ENCODE measurements around the gene OR2A42.
"Not testable (repeated sequence)": the region's sequence is repeated elsewhere in the genome, so short reads cannot be mapped to it uniquely, and the experiment has no call there.

Gene OR2A42, protein sequence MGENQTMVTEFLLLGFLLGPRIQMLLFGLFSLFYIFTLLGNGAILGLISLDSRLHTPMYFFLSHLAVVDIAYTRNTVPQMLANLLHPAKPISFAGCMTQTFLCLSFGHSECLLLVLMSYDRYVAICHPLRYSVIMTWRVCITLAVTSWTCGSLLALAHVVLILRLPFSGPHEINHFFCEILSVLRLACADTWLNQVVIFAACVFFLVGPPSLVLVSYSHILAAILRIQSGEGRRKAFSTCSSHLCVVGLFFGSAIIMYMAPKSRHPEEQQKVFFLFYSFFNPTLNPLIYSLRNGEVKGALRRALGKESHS

DNA sequence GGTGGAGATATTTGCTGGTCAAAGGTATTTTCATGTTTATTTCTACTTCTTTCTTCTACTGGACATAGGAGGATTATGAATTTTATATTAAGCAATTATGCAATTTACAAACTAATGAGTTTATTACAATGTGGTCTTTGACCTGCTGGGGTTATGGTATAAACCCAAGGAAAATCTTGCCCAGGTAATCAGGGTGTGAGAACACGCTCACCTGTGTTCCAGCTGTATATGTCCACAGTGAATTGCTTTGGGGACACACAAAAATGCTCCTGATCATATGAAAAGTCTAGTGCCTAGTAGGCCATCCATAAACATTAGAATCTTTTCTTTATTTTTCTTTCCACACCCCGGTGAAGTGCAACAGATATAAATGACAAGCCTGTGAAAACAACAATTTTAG lies at the start of gene OR2A42:
OR2A42 (minus strand) TSS at position 241 of the 400 bp plus-strand sequence. CDS start 6,762 bp downstream, outside the sequence.
- DNase-seq (ENCODE audit: low read depth in 3 of 3) = not testable (repeated sequence)

DNA sequence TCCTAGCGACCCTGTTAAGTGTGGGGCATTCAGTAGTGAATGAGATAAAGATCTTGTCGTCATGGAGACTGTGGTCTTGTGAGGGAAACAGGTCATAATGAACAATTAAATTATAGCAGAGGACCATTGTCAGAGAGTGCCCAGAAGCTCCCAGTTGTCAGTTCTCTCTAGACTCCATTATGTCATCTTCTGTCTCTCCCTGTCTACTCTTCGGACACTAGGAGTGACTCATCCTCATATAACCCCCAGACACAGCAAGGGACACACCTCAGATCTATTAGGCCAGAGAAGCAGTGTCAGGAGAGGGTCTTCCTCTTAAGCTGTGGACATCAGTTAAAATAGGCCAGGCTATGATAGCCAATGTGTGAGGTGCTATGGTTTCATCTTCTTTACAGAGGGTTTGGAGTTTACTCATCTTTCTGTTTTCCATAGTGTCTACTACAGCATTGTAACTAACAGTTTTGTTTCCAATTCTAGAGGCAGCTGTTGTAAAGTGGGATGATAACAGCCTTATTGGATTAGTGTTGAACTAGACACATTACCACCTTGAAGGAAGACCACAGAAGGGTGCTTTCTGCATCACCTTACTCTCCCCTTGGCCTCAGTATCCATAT lies 47.9 kb upstream of the OR2A42 start:
- not testable (repeated sequence) for DNase-seq (ENCODE audit: low read depth in 3 of 3)

DNA sequence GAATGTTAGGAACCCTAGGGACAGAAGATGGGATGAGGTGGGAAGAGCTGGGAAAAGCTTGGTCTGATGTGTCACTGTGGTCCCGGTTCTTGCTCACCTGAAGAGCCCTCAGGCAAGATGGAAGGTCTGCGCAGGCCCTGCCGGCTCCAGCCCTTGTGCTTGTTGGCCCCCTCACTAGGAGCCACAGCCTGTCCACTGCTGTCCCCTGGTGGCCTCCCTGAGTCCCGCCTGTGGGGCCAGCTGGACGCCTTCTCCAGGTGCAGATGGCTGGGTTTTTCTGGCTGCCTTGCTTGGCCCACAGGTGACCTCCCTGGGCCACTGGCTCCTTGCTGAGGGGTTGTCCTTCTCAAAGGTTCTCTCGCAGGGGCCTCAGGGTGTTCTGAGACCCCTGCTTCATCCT lies 44.3 kb upstream of the OR2A42 start:
- DNase-seq (ENCODE audit: low read depth in 3 of 3) = not testable (repeated sequence)

DNA sequence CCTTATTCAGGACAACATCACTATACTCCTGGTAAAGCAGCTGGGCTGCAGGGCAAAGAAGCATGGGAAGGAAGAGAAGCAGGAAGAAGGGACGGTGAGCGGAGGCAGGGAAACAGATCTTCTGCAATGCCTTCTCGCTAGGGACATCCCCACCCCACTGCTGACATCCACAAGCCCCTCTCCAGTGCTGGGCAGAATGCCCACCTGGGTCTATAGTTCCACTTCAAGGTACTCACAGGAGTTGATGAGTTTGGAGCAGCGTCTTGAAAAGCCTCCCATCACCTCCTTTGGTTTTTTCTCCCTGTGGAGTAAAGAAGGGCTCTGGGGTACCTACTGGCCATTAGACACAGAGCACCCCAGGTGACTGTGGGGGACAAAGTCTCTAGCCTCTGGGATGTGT lies 43.1 kb upstream of the OR2A42 start:
- DNase-seq (ENCODE audit: low read depth in 3 of 3) = not testable (repeated sequence)

DNA sequence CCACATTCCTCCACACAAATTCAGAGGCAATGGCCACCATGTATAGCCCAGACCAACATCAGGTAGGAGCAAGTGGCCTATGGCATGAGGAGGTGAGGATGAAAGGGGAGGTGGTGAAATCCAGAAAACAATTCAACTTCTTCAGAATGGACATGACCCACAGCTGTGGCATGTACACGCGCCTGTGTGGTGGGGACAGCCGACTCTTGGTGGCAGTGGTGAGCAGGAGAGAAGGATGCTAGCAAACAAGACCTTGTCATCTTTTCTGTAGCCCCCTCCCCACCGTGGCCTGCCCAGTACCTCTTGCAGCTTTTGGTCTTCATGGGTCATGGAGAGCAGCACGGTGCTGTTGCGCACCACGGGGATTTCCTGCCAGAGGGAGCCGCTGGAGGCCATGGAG lies 42.6 kb upstream of the OR2A42 start:
- not testable (repeated sequence) for DNase-seq (ENCODE audit: low read depth in 3 of 3)

DNA sequence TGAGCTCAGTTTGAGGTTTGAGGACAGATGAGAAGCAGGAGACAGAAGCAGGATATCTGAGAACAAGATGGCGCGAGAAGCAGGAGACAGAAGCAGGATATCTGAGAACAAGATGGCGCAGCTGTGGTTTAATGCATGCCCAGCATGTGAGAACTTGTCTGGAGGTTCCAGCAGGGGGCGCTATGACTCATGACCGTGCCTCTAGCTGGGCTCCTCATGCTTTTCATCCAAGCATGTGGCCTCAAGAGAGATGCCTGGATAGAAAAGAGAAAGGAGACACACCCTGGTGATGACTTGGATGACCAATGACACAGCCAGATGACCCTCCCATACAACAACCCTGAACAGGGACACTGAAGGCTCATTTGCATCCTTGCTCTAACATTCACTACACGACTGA lies 40.6 kb upstream of the OR2A42 start:
- not testable (repeated sequence) for DNase-seq (ENCODE audit: low read depth in 3 of 3)

DNA sequence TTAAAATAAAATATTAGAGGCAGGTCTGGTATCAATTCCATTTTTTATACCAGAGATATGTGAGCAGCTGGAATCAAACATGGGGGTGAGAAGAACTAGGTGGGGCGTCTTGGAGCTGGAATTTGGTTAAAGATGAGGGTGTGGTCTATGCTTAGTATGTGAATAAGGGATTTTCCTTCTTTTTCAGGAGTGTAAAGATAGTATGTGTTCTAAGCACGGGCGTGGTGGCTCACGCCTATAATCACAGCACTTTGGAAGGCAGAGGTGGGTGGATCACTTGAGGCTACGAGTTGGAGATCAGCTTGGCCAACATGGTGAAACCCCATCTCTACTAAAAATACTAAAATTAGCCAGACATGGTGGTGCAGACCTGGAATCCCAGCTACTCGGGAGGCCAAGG lies 35.9 kb upstream of the OR2A42 start:
- not testable (repeated sequence) for DNase-seq (ENCODE audit: low read depth in 3 of 3)

DNA sequence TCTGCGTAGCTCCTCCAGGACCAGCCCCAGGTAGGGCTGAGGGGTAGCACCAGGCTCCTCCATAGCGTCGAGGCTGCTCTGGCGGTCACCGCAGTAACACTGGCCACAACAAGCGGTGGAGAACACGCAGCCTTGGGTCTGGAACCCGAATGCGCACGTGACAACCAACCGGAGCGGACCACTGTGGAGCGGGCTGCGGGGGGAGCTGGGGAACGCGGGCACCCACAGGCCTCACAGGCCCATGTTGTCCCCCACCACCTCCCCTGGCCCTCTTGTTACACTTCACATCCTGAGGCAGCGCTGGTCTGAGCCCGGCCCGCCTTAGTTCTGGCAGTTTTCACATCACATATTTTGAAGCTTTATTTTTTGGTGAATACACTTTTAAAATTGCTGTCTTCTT lies 29.8 kb upstream of the OR2A42 start, which contains the start of gene CTAGE8:
CTAGE8 (minus strand) TSS at position 101 of the 400 bp plus-strand sequence; CDS start at position 63, 38 bp downstream.
- DNase-seq (ENCODE audit: low read depth in 3 of 3) = not testable (repeated sequence)

DNA sequence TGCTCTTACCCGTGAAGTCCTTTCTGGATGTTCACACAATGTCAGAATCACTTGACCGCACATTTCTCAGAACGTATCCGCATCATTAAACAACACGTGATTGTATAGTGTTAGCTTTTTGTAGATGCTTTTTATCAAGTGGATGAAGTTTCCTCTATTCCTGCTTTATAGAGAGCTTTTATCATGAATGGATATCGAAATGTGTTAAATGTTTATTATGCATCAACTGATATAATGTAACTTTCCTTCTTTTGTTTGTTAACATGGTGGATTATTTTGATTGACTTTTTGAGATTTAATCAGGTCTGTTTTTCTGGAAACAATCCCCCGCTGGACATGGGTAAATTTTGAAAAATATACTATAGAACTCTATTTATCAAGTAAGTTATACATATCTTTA lies 25.3 kb upstream of the OR2A42 start, which contains the start of gene OR2A7:
OR2A7 (minus strand) TSS at position 101 of the 400 bp plus-strand sequence. CDS start 5,164 bp downstream, outside the sequence.
- not testable (repeated sequence) for DNase-seq (ENCODE audit: low read depth in 3 of 3)

DNA sequence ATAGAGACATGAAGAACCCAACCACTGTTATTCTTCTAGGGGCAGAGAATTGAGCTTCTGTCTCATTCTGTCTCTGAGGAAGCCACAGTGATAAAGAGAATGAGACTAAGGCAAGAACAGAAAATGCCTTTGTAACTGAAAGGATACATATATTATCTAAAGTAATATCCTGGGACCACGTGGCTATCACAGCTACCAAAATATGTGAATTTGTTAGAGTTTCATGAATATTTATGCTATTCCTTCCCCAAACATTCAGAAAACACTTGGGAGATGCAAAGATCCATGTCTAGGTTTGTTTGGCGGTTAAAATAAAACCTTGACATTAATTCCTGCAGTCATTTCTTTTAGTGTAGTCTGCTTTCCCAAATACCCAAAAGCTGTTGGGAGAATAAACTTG lies 22.7 kb upstream of the OR2A42 start:
- DNase-seq (ENCODE audit: low read depth in 3 of 3) = not testable (repeated sequence)

DNA sequence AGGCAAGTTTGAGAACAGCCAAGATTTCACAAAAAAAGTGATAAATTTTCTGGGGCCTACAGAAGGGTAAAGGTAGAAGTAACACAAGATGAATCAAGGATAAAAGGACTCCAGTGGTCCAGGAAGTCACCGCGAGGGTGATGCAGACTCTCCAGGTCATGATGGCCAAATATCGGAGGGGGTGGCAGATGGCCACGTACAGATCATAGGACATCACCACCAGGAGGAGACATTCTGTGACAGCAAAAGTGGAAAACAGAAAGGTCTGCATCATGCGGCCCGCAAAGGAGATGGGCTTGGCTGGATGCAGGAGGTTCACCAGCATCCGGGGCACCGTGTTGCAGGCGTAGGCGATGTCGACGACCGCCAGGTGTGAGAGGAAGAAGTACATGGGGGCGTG lies 19.7 kb upstream of the OR2A42 start:
- not testable (repeated sequence) for DNase-seq (ENCODE audit: low read depth in 3 of 3)

DNA sequence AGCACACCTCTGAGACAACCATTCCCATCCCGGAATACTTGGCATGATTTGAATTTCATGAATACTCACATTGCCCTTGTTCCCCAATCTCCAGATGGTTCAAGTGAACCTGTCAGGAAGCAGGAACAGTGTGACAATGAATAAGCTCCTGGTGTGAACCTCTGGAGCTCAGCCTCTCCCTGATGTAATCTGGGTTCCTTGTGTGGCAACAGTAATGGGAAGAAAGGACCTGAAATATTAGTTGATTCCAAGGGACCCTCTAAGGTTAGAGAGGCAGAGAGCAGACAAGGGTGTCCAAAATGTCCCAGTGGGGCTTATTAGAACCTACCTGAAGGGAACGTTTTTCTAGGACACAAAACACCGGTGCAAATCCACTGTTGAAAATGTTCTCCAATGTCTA lies 16.7 kb upstream of the OR2A42 start:
- no peak for DNase-seq (ENCODE audit: low read depth in 3 of 3)

DNA sequence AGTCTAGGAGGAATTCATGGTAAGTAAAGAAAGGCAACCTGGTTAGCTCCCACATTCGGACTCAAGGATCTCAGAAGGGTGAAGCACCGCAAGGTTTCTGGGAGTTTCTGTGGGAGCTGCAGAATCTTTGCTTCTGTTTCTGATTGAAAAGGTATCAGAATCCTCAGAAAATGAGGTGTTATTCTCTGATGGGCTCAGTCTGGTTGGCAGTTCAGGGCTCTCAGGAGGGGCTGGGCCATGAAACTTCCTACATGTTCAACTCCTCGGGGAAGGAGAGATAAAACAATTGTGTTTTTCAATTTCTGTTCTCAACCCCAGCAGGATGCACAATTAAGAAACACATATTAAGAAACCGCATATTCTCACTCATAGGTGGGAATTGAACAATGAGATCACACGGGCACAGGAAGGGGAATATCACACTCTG lies 16.1 kb upstream of the OR2A42 start:
- no peak for DNase-seq (ENCODE audit: low read depth in 3 of 3)

DNA sequence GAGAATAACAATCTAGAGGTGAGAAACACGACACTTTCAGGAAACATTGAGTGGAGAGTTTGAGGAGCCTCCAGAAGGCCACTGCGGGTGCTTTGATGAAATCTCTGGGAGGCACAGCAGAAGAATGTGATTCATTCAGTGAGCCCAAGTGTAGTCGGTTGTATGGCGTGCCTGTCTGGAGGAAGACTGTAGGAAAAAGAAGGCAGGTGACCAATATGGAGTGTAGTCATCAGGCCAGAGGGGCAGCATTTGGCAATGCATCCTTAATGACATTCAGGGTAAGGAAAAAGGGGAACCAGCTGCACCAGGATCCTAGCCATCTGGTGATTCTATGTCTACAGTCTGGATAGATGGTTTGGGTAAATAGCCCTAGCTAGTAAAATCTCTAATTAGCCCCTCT lies 12.9 kb upstream of the OR2A42 start:
- DNase-seq (ENCODE audit: low read depth in 3 of 3) = not testable (repeated sequence)

DNA sequence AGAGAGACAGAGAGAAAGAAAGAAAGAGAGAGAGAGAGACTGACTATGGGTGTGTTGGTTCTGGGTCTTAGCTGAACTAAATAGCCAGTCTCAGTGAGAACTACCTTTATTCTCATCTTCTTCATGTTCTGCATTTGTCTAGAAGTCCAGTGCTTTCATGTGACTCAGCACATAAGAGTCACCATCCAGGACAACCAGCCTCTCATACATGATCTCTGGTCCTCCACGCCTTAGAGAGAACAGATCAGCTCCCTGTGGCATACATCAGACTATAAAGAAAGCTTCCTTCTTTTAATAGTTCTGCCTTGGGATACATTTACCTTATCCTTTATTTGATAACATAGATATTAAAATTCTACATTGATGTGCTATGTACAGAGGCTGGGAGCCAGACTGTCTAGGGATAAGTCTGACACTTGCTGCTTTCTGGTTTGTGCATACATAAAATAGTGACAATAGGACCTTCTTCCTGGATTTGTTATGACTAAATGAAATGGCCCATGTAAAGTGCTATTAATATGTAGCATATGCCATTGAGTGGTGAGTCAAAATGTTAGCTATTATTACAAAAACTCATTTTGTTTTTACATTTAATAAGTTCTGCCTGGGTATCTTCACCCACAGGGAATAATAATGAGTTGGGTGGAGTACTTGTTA lies 8.4 kb upstream of the OR2A42 start:
- not testable (repeated sequence) for DNase-seq (ENCODE audit: low read depth in 3 of 3)

DNA sequence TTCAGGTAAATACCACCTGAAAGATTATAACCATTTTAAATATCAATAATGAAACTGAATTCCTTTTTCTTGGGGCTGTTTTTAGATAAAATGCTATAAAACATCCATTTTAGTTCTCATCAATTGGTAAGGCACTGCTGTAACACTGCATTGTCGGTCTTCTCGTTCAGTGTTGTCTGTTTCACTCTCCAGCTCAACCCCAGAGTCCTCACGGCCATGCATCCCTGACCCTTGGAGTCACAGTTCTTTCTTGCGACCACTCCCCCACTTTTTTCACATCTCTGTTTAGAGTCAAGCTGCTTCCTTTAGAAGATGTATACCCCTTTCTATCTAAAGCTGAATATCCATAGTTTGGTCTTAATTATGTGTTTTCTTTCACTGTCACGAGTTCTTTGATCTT lies 7.6 kb upstream of the OR2A42 start:
- DNase-seq (ENCODE audit: low read depth in 3 of 3) = not testable (repeated sequence)

DNA sequence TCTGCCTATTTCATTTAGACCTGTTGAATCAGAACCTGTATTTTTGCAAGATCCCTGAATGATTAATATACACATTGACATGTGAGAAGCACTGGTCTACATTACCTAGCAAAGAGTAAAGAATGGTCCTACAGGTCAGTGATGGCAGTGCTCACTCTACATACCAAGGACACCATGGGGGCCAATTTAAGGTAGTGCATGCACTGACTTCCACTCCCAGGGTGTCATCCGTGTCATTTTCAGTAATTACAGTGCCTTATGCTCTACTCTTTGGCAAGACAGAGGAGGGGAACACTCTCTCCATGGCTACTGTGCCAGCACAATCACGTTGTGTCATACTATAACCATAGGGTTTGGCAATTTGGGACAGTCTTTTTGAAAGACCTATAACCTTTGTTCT lies 6.0 kb upstream of the OR2A42 start:
- DNase-seq (ENCODE audit: low read depth in 3 of 3) = not testable (repeated sequence)

DNA sequence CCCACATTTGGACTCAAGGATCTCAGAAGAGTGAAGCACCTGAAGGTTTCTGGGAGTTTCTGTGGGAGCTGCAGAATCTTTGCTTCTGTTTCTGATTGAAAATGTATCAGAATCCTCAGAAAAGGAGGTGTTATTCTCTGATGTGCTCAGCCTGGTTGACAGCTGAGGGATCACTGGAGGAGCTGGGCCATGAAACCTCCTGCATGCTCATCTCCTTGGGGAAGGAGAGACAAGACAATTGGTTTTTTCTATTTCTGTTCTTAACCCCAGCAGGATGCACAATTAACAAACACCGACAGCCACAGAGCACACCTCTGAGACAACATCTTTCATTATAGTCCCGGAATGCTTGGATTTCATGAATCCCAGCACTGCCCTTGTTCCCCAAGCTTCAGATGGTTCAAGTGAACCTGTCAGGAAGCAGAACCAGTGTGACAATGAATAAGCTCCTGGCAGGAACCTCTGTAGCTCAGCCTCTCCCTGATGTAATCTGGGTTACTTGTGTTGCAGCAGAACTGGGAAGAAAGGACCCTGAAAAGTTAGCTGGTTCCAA lies 799 bp downstream of the OR2A42 start:
- DNase-seq (ENCODE audit: low read depth in 3 of 3) = not testable (repeated sequence)

DNA sequence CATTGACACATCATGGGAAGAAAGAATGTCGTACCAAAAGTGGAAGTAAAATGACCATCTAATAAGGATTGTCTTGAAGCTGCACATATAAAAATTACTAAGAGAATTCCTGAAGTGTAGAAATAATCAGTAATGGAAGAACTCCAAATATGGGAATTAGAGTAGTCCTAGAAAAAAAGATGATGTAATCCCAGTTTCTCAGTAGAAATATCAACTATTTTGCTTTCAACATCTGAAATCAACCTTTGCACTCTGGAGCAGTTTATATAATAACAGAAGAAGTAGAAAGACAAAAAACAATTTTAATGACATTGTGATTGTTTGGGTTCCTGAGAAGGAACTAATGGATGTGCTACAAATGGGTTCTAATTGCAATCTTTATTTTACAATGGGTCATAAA lies 6.4 kb downstream of the OR2A42 start:
- DNase-seq (ENCODE audit: low read depth in 3 of 3) = not testable (repeated sequence)

DNA sequence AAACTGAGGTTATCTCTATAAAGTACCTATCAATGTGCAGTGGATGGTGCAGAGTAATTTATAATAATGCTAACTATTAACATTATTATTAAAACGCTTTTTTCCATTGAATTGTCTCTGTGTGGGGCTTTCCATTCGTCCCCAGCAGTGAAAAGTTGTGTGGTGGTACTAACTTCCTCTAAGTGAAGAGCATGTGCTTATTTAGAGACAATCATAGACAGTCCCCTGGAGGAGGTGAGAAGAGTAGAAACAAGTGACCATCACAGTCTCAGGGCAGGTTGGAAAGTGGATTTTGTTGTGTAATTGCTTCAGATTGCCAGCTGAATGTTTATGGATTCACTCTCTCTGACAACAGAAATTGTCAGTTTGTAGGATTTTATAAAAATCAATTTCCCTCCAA lies 8.4 kb downstream of the OR2A42 start:
- not testable (repeated sequence) for DNase-seq (ENCODE audit: low read depth in 3 of 3)

DNA sequence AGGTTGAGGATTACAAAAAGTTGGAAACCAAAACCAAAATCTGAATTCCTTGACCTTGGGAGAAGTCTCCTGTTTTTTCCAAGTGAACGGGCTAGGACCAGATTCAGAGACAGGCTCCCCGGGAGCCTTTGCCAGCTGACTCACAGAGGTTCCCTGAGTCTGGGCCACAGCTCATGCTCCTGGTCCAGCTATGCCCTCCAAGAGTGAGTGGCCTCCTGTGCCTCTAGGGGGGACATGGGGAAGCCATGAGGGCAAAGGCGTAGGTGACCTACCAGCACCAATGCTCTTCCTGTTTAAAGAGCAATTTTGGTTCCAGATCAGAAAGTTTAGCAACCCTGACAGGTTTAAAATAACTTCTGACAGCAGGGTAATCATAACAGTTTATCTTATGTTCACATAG lies 10.6 kb downstream of the OR2A42 start:
- not testable (repeated sequence) for DNase-seq (ENCODE audit: low read depth in 3 of 3)

DNA sequence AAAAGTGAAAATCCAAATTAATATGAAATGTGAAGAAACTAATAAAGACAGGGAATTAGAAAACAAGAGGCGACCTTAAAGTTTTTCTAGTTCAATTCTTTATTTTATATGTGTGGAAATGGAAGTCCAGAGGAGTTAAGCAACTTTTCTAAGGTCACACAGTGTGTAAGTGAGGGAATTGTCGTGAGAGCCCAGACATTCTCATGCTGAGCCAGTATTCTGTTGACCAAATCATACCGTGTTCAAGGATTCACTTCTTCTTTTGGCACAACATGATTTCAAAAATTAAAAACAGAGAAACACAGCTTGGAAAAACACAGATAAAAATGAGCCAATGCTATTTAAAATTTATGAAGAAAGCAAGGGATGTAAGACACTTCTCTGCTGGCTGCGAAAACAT lies 12.5 kb downstream of the OR2A42 start:
- not testable (repeated sequence) for DNase-seq (ENCODE audit: low read depth in 3 of 3)
